Karpas-422 (cell line): ENCODE data around the gene RNF157. TPM values are rescaled to one million over a fixed set of nuclear protein-coding genes. Genes with fewer than 3 reads are reported as not detected.

Source experiments
- DNase-seq: peaks from one replicate; pipeline ENCODE4 v3.0.0-alpha.2; 2015
- H2AFZ ChIP-seq: fragments of 200-600 bp; sonication (generic); 2 replicates; pipeline ENCODE4 v1.6.1; 2014; ENCODE audit warnings: antibody characterized with exemption, low read length, mixed read lengths
- H3K27ac ChIP-seq: fragments of 200-600 bp; sonication (generic); 2 replicates; pipeline ENCODE4 v1.5.1; 2014; ENCODE audit warnings: mild to moderate bottlenecking, low read length, moderate library complexity
- H3K27me3 ChIP-seq: fragments of 200-600 bp; sonication (generic); 2 replicates; pipeline ENCODE4 v1.6.1; 2014; ENCODE audit warnings: low read length, mixed read lengths
- H3K36me3 ChIP-seq: fragments of 200-600 bp; sonication (generic); 2 replicates; pipeline ENCODE4 v1.6.1; 2014; ENCODE audit warnings: low read length, mixed read lengths; ENCODE audit not compliant: insufficient read depth
- H3K4me1 ChIP-seq: fragments of 200-600 bp; sonication (generic); 2 replicates; pipeline ENCODE4 v1.6.1; 2014; ENCODE audit warnings: mild to moderate bottlenecking, low read length, mixed read lengths
- H3K4me2 ChIP-seq: fragments of 200-600 bp; sonication (generic); 2 replicates; pipeline ENCODE4 v1.6.1; 2014; ENCODE audit warnings: low read length, low read depth, mild to moderate bottlenecking; ENCODE audit not compliant: poor library complexity, severe bottlenecking
- H3K4me3 ChIP-seq: fragments of 200-600 bp; sonication (generic); 2 replicates; pipeline ENCODE4 v1.5.1; 2014; ENCODE audit warnings: mild to moderate bottlenecking, antibody characterized with exemption, low read length, mixed read lengths
- H3K79me2 ChIP-seq: fragments of 200-600 bp; sonication (generic); 2 replicates; pipeline ENCODE4 v1.6.1; 2014; ENCODE audit warnings: mild to moderate bottlenecking, low read length, mixed read lengths
- H3K9ac ChIP-seq: fragments of 200-600 bp; sonication (generic); 2 replicates; pipeline ENCODE4 v1.6.0; 2014; ENCODE audit warnings: low read length
- H3K9me2 ChIP-seq: fragments of 200-600 bp; sonication (generic), shearing (Covaris generic); replicated peaks from 2 replicates; pipeline ENCODE4 v1.6.0; 2014; ENCODE audit warnings: mild to moderate bottlenecking, low read length, moderate library complexity; ENCODE audit not compliant: insufficient read depth
- H3K9me3 ChIP-seq: fragments of 300-700, 200-600 bp; sonication (generic); 2 replicates; pipeline ENCODE4 v1.6.1; 2014; ENCODE audit warnings: low read length, mixed read lengths
- H4K20me1 ChIP-seq: fragments of 200-600 bp; sonication (generic); 2 replicates; pipeline ENCODE4 v1.6.1; 2014; ENCODE audit warnings: mild to moderate bottlenecking, antibody characterized with exemption, low read length, low read depth; ENCODE audit not compliant: insufficient read depth
- total RNA-seq: library from RNA; depleted of rRNA; stranded (reverse); fragments of >200 nt; shearing (Covaris generic); gene quantifications from 2 replicates; pipeline ENCODE4 v1.2.3, GENCODE V29; 2014; ENCODE audit warnings: low replicate concordance

Gene RNF157
- total RNA-seq, 1 experiment from 2014 or later, result not detected

- Histone ChIP-seq H3K4me2 (no peak overlapping the region), H3K27ac (no peak overlapping the region), H3K9ac (no peak overlapping the region), H2AFZ (no peak overlapping the region), H3K36me3 (no peaks in the 10 kb centered on the region), H3K9me2 (no peaks in the 10 kb centered on the region), H4K20me1 (no peaks in the 10 kb centered on the region), H3K4me3 (no peak overlapping the region), H3K4me1 (peaks cover 12% of the 10 kb centered on the region), H3K9me3 (no peaks in the 10 kb centered on the region), H3K27me3 (no peaks in the 10 kb centered on the region), H3K79me2 (no peaks in the 10 kb centered on the region)
- DNase-seq, result no peak
Observed at GRCh38 chr17:76123749-76124581, 116.3 kb downstream of the RNF157 start.

- Histone ChIP-seq H3K4me2 (no peak overlapping the region), H2AFZ (no peak overlapping the region), H3K79me2 (no peaks in the 10 kb centered on the region), H3K9me3 (no peaks in the 10 kb centered on the region), H3K4me1 (peaks cover 12% of the 10 kb centered on the region), H3K9me2 (no peaks in the 10 kb centered on the region), H3K36me3 (no peaks in the 10 kb centered on the region), H3K4me3 (no peak overlapping the region), H4K20me1 (no peaks in the 10 kb centered on the region), H3K27me3 (no peaks in the 10 kb centered on the region), H3K27ac (no peak overlapping the region), H3K9ac (no peak overlapping the region)
- no peak for DNase-seq
Observed at GRCh38 chr17:76123191-76123499, 117.1 kb downstream of the RNF157 start.

DNA sequence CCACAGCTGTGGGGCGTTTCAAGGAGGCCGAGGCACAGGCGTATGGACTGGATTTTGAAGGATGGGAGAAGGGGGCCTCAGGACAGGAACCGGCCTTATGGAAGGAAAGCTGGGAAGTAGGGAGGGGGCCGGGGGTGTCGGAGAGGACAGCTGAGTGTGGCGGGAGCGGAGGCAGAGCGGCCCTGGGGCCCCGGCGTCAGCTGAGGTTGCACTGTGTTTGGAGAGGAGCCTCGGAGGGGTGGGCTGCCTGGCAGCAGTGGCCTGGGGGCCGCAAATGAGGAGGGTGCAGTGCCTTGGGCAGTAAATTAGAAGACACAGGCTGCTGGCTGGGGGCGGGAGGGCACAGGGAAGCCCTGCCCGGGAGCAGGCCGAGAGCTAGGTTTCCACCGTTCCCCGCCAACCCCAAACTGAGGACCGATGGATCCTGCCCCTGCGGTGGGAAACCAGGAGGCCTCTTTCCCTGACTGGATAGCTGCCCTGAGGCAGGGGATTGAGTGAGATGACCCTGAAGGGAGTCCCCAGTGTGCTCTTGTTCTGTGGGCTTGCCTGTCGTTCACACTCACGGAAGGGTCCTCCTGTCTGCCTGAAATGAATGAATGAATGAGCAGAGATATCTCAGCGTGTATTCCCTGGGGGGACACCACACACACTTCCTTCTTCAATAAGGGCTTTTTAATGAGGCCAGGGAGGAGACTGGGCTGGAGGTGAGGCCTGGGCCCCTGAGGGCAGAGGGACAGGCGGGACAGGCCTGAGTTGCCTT, 117.7 kb downstream of the RNF157 start:
- Histone ChIP-seq H3K9me3 (no peaks in the 10 kb centered on the region), H3K9me2 (no peaks in the 10 kb centered on the region), H3K27ac (no peak overlapping the region), H3K9ac (no peak overlapping the region), H2AFZ (no peak overlapping the region), H3K36me3 (no peaks in the 10 kb centered on the region), H4K20me1 (no peaks in the 10 kb centered on the region), H3K4me3 (no peak overlapping the region), H3K79me2 (no peaks in the 10 kb centered on the region), H3K27me3 (no peaks in the 10 kb centered on the region), H3K4me1 (peaks cover 12% of the 10 kb centered on the region), H3K4me2 (no peak overlapping the region)
- peak; percentile 56 for DNase-seq

DNA sequence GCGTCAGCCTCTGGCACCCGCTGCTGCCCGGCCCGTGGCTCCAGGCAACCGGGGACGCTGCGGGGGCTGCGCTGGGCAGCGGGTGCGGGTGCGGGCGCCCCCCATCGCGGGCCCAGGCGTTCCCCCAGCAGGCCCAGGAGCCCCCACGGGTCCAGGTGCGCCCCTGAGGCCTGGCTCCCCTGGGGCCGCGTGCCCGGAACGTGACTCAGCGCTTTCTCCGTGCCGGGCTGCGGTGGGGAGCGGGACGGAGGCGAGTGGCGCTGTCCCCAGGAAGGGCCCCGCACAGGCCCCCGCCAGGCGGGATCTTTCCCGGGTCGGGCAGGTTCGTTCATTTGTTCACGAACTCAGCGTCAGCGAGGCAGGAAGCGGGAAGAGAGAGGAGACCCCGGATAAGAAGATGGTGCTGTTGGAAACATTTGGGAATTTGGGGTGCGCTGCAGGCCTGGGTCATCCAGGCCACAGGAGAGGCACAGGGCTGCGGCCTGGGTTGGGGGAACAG, 118.3 kb downstream of the RNF157 start:
- no peaks in the 10 kb centered on the region for H4K20me1 ChIP-seq
- H3K4me3 ChIP-seq, result peak overlapping the region; percentile 29; the same call in 1 of the 2 replicates
- peak overlapping the region; percentile 71; the same call in 1 of the 2 replicates for H2AFZ ChIP-seq
- no peak overlapping the region for H3K27ac ChIP-seq
- no peaks in the 10 kb centered on the region for H3K79me2 ChIP-seq
- no peaks in the 10 kb centered on the region for H3K9me3 ChIP-seq
- DNase-seq, result no peak
- H3K4me1 ChIP-seq, result peaks cover 12% of the 10 kb centered on the region
- H3K9me2 ChIP-seq, result no peaks in the 10 kb centered on the region
- no peaks in the 10 kb centered on the region for H3K27me3 ChIP-seq
- peak overlapping the region; percentile 47 for H3K9ac ChIP-seq
- peak overlapping the region; percentile 58 for H3K4me2 ChIP-seq
- no peaks in the 10 kb centered on the region for H3K36me3 ChIP-seq

DNA sequence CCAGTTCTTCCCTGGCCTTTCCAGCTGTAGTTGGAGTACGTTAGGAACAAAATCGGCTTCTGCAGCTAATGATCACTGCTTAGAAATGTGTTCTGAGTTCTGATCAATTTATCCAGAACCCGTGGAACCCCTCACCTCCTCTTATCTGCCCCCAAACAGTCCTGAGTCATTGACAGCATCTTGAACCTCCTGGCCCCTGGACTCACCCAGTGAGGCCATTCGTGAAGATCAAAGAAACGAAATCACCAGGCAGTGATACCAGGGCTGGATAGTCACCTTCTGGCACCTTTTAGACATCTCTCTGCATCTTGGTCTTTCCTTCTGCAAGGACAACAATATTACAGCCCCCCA, 119.7 kb downstream of the RNF157 start:
- H3K27ac ChIP-seq, result no peak overlapping the region
- H3K36me3 ChIP-seq, result no peaks in the 10 kb centered on the region
- no peak overlapping the region for H2AFZ ChIP-seq
- H3K4me1 ChIP-seq, result peaks cover 12% of the 10 kb centered on the region
- H3K4me3 ChIP-seq, result no peak overlapping the region
- no peaks in the 10 kb centered on the region for H4K20me1 ChIP-seq
- H3K27me3 ChIP-seq, result no peaks in the 10 kb centered on the region
- no peaks in the 10 kb centered on the region for H3K9me2 ChIP-seq
- H3K9me3 ChIP-seq, result no peaks in the 10 kb centered on the region
- DNase-seq, result no peak
- H3K79me2 ChIP-seq, result no peaks in the 10 kb centered on the region
- H3K4me2 ChIP-seq, result no peak overlapping the region
- H3K9ac ChIP-seq, result no peak overlapping the region

- Histone ChIP-seq H3K36me3 (no peaks in the 10 kb centered on the region), H3K27me3 (no peaks in the 10 kb centered on the region), H3K4me3 (no peak overlapping the region), H3K9me3 (no peaks in the 10 kb centered on the region), H3K79me2 (no peaks in the 10 kb centered on the region), H2AFZ (no peak overlapping the region), H3K4me1 (peaks cover 12% of the 10 kb centered on the region), H3K4me2 (no peak overlapping the region), H3K27ac (no peak overlapping the region), H4K20me1 (no peaks in the 10 kb centered on the region), H3K9ac (no peak overlapping the region), H3K9me2 (no peaks in the 10 kb centered on the region)
- no peak for DNase-seq
Observed at GRCh38 chr17:76119409-76120371, 120.6 kb downstream of the RNF157 start.

GRCh38 chr17:76115138-76115754, 125.0 kb downstream of the RNF157 start:
- Histone ChIP-seq H2AFZ (no peak overlapping the region), H3K27ac (no peak overlapping the region), H3K9me2 (no peaks in the 10 kb centered on the region), H3K9ac (no peak overlapping the region), H4K20me1 (no peaks in the 10 kb centered on the region), H3K4me2 (no peak overlapping the region), H3K79me2 (no peaks in the 10 kb centered on the region), H3K36me3 (no peaks in the 10 kb centered on the region), H3K4me3 (no peak overlapping the region), H3K4me1 (no peaks in the 10 kb centered on the region), H3K27me3 (no peaks in the 10 kb centered on the region), H3K9me3 (no peaks in the 10 kb centered on the region)
- DNase-seq, result no peak
